Measurements from ENCODE around the gene PELO.

Gene PELO

DNA sequence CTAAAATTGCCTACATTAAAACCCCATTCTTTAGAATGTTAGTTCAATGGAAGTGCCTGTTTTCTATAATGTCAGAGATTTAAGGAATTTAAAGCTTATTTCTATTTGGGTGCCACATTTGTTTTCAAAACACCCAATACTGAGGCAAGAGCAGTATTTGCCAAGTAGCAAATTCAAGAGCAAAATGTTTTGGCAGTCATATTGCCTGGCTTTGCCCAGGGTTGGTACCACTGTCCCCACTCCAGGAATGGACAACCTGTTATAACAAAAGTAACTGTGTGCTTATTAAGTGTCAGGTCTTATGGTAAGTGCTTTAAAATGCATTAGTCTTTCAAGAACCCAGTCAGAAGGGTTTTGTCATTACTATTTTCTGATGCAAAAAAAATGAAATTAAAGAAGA lies 19.3 kb downstream of the PELO start:
- no peak for DNase-seq (ENCODE audit: low read depth)
- TF ChIP-seq, protein P1, sequence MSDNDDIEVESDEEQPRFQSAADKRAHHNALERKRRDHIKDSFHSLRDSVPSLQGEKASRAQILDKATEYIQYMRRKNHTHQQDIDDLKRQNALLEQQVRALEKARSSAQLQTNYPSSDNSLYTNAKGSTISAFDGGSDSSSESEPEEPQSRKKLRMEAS (IDR thresholded peaks at IDR 0.05; ENCODE audit: low read depth, low read length) = no peak
- TF ChIP-seq, protein P2, sequence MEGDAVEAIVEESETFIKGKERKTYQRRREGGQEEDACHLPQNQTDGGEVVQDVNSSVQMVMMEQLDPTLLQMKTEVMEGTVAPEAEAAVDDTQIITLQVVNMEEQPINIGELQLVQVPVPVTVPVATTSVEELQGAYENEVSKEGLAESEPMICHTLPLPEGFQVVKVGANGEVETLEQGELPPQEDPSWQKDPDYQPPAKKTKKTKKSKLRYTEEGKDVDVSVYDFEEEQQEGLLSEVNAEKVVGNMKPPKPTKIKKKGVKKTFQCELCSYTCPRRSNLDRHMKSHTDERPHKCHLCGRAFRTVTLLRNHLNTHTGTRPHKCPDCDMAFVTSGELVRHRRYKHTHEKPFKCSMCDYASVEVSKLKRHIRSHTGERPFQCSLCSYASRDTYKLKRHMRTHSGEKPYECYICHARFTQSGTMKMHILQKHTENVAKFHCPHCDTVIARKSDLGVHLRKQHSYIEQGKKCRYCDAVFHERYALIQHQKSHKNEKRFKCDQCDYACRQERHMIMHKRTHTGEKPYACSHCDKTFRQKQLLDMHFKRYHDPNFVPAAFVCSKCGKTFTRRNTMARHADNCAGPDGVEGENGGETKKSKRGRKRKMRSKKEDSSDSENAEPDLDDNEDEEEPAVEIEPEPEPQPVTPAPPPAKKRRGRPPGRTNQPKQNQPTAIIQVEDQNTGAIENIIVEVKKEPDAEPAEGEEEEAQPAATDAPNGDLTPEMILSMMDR (IDR thresholded peaks at IDR 0.05; ENCODE audit: low read depth, low read length) = no peak
- no peak for TF ChIP-seq MYC (IDR thresholded peaks at IDR 0.05; ENCODE audit: low read depth, low read length)
- TF ChIP-seq POLR2A (IDR thresholded peaks at IDR 0.05; ENCODE audit: extremely low read depth, insufficient read length) = no peak
- H3K4me3 ChIP-seq (ENCODE audit: low read depth, low read length) = no peak overlapping the region

DNA sequence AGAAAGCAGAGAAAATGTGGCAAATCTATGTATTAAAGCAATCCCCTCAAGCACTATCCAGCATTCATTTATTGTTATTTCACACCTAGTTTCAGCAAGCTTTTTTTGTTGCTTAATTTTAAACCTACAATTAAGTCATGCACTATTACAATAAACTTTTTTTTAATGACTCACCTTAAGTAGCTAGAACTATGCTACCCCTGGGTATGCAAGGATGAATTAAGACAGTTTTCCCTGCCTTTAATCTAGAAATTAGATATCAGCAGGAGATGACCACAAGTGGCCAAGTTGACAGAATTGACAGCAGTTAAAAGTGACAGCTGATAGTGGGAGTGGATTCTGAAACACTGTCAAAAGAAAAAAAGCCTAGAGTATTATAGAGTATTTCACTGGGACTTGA lies 20.0 kb downstream of the PELO start:
- DNase-seq (ENCODE audit: low read depth) = no peak
- H3K4me3 ChIP-seq (ENCODE audit: low read depth, low read length) = no peak overlapping the region
- TF ChIP-seq, protein P1 (IDR thresholded peaks at IDR 0.05; ENCODE audit: low read depth, low read length) = no peak
- TF ChIP-seq, protein P2 (IDR thresholded peaks at IDR 0.05; ENCODE audit: low read depth, low read length) = no peak
- TF ChIP-seq POLR2A (IDR thresholded peaks at IDR 0.05; ENCODE audit: extremely low read depth, insufficient read length) (no peak), MYC (IDR thresholded peaks at IDR 0.05; ENCODE audit: low read depth, low read length) (no peak)

DNA sequence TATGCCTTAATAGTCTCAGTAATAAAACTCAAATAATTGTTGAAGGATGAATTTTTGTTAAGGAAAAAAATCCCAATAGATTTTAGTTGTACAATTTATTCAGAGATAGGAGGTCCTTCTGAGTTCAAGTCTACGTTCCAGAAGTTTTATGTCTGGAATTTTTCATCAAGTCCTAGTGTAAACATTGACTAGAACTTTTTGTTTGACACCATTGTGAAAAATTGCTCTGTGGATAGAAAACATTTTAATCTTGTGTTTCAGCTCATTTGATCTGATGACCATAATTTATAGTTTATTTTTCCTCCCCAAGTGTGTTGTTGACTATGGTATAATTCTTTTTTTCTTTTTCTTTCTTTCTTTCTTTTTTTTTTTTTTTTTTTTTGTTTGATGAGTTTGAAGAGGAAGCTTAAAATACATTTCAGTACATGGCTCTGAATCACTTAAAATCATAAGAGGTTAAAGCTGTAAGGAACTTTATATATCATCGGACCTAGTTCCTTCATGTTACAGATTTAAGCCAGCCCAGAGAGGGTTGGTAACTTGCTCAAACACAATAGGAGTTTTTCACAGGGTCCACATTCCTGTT lies 20.7 kb downstream of the PELO start:
- DNase-seq (ENCODE audit: low read depth) = no peak
- no peak overlapping the region for H3K4me3 ChIP-seq (ENCODE audit: low read depth, low read length)
- TF ChIP-seq, protein P1 (IDR thresholded peaks at IDR 0.05; ENCODE audit: low read depth, low read length) = no peak
- TF ChIP-seq, protein P2 (IDR thresholded peaks at IDR 0.05; ENCODE audit: low read depth, low read length) = no peak
- no peak for TF ChIP-seq POLR2A (IDR thresholded peaks at IDR 0.05; ENCODE audit: extremely low read depth, insufficient read length)
- TF ChIP-seq MYC (IDR thresholded peaks at IDR 0.05; ENCODE audit: low read depth, low read length) = no peak

DNA sequence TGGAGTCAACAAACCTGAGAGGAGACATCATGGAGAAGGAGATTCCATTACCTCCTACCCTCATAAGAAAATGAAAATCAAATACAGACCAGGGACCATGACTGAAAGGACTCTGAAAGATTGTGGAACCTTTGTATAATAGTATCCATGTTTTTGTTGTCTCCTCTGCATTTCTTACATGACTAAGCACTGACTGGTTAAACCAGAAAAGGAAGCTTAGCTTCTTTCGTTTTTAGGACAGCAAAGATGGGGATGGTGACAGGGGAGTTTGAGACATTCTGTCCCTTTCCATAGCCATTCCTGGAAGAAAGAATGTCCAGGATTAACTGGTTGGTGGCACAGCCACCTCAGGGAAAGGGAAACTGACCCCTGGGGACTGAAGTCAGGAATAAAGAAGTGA lies 22.2 kb downstream of the PELO start:
- DNase-seq (ENCODE audit: low read depth) = peak; percentile 25
- TF ChIP-seq, protein P2 (IDR thresholded peaks at IDR 0.05; ENCODE audit: low read depth, low read length) = no peak
- TF ChIP-seq MYC (IDR thresholded peaks at IDR 0.05; ENCODE audit: low read depth, low read length) = no peak
- TF ChIP-seq, protein P1 (IDR thresholded peaks at IDR 0.05; ENCODE audit: low read depth, low read length) = no peak
- H3K4me3 ChIP-seq (ENCODE audit: low read depth, low read length) = no peak overlapping the region

DNA sequence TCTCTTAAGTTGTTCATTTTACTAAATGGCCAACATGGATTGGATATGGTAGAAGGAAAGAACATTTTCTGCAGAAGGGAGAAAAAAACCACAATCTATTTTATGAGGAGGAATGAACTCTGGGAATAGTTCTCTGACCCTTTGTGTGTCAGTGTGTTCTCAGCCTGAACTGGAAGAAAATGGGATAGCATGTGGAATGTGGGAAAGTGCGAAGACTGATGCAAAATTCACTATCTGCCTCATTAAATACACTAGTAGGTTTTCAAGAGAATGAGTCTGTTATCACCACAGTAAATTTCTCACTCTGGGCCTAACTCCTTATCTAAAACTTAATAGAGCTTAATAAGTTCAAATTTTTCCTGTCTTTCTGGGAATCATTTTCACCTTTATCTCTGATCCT lies 22.7 kb downstream of the PELO start:
- DNase-seq (ENCODE audit: low read depth) = no peak
- no peak for TF ChIP-seq POLR2A (IDR thresholded peaks at IDR 0.05; ENCODE audit: extremely low read depth, insufficient read length)
- TF ChIP-seq, protein P1 (IDR thresholded peaks at IDR 0.05; ENCODE audit: low read depth, low read length) = no peak
- TF ChIP-seq MYC (IDR thresholded peaks at IDR 0.05; ENCODE audit: low read depth, low read length) = no peak
- TF ChIP-seq, protein P2 (IDR thresholded peaks at IDR 0.05; ENCODE audit: low read depth, low read length) = no peak
- no peak overlapping the region for H3K4me3 ChIP-seq (ENCODE audit: low read depth, low read length)
